Measurements from ENCODE around the gene SIRPD. TPM values are rescaled to one million over a fixed set of nuclear protein-coding genes. Genes with fewer than 3 reads are reported as not detected.
A peak's percentile ranks its signal among the peaks of the same experiment; 100 is the strongest.

SIRPD gene
- total RNA-seq, 1 donor from 2014 or later = not detected

- TF ChIP-seq, protein P1, sequence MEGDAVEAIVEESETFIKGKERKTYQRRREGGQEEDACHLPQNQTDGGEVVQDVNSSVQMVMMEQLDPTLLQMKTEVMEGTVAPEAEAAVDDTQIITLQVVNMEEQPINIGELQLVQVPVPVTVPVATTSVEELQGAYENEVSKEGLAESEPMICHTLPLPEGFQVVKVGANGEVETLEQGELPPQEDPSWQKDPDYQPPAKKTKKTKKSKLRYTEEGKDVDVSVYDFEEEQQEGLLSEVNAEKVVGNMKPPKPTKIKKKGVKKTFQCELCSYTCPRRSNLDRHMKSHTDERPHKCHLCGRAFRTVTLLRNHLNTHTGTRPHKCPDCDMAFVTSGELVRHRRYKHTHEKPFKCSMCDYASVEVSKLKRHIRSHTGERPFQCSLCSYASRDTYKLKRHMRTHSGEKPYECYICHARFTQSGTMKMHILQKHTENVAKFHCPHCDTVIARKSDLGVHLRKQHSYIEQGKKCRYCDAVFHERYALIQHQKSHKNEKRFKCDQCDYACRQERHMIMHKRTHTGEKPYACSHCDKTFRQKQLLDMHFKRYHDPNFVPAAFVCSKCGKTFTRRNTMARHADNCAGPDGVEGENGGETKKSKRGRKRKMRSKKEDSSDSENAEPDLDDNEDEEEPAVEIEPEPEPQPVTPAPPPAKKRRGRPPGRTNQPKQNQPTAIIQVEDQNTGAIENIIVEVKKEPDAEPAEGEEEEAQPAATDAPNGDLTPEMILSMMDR (IDR thresholded peaks at IDR 0.05) = no peak
Measured at GRCh38 chr20:1536893-1537730, 20.4 kb downstream of the SIRPD start.

DNA sequence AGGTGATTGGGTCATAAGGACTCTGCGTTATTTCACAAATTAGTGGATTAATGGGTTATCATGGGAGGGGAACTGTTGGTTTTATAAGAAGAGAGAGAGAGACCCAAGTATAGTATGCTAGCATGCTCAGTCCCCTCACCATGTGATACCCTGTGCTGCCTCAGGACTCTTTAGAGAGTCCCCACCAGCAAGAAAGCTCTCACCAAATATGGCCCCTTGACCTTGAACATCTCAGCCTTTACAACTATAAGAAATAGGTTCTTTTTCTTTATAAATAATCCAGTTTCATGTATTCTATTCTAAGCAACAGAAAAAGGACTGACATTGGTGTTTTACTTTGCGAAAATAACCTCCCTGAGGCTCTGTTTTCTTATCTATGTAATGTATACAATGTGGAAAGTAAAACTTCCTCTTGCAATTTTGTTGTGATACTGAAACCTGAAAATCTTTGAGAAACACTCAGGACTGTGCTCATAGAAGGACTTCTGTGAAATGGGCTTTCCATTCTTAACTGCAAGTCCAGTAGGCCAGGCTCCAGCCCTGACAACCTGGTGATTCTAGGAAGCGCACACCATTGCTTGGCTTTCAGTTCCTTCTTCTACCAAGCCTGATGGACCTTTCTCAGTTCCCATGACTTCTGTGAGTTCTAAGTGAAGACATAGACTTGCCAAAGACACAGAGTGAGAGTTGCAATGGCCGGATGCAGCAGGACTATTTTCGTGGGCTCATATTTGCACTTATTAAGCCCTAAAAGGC lies 21.9 kb downstream of the SIRPD start:
- no peak for DNase-seq (ENCODE audit: low spot score in 2 of 2)
- no peak overlapping the region for H3K4me3 ChIP-seq
- no peaks in the 10 kb centered on the region for H3K4me1 ChIP-seq
- no peaks in the 10 kb centered on the region for H3K9me3 ChIP-seq
- H3K27ac ChIP-seq = no peak overlapping the region
- TF ChIP-seq, protein P1 (IDR thresholded peaks at IDR 0.05) = no peak
- intact Hi-C loops (cut with DNase I) = no loop called here
- H3K36me3 ChIP-seq = no peaks in the 10 kb centered on the region
- H3K27me3 ChIP-seq = no peaks in the 10 kb centered on the region

More at GRCh38 chr20:1536893-1537730, 20.4 kb downstream of the SIRPD start:
- no peak for DNase-seq (ENCODE audit: low spot score in 2 of 2)
- Histone ChIP-seq H3K4me3 (no peak overlapping the region), H3K27me3 (no peaks in the 10 kb centered on the region), H3K9me3 (no peaks in the 10 kb centered on the region), H3K27ac (peak overlapping the region; percentile 14 to 33), H3K36me3 (no peaks in the 10 kb centered on the region), H3K4me1 (no peaks in the 10 kb centered on the region)
- intact Hi-C loops (cut with DNase I) = no loop called here

DNA sequence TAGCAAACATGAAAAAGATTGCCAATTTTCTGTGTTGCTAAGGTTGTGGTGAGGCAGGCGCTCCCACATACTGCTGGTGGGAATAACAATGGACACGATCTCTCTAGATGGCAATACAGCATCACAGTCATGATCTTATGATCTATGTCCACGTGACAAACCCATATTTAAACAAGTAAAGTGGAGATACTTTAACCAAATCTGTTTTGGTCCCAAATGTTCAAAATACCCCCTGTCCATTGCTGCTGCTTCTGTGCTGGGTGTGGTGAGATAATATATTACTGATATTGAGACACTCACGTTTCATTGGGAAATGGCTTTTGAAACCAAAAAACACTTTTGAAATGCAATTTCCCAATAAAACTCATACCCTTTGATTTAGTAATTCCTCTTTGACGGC lies 23.0 kb downstream of the SIRPD start:
- H3K36me3 ChIP-seq = no peaks in the 10 kb centered on the region
- TF ChIP-seq, protein P1 (IDR thresholded peaks at IDR 0.05) = no peak
- no peak overlapping the region for H3K27ac ChIP-seq
- no peaks in the 10 kb centered on the region for H3K4me1 ChIP-seq
- H3K27me3 ChIP-seq = no peaks in the 10 kb centered on the region
- no peaks in the 10 kb centered on the region for H3K9me3 ChIP-seq
- H3K4me3 ChIP-seq = no peak overlapping the region
- no peak for DNase-seq (ENCODE audit: low spot score in 2 of 2)
- intact Hi-C loops (cut with DNase I) = no loop called here

GRCh38 chr20:1533059-1533458 lies 24.4 kb downstream of the SIRPD start:
- Histone ChIP-seq H3K9me3 (no peaks in the 10 kb centered on the region), H3K4me3 (no peak overlapping the region), H3K4me1 (no peaks in the 10 kb centered on the region), H3K27me3 (no peaks in the 10 kb centered on the region), H3K36me3 (no peaks in the 10 kb centered on the region), H3K27ac (no peak overlapping the region)
- DNase-seq (ENCODE audit: low spot score in 2 of 2) = no peak
- intact Hi-C loops (cut with DNase I) = no loop called here
- TF ChIP-seq, protein P1 (IDR thresholded peaks at IDR 0.05) = no peak

- Histone ChIP-seq H3K27me3 (no peaks in the 10 kb centered on the region), H3K9me3 (no peaks in the 10 kb centered on the region), H3K4me1 (no peaks in the 10 kb centered on the region), H3K27ac (no peak overlapping the region), H3K36me3 (no peaks in the 10 kb centered on the region), H3K4me3 (no peak overlapping the region)
- TF ChIP-seq, protein P1 (IDR thresholded peaks at IDR 0.05) = no peak
- DNase-seq (ENCODE audit: low spot score in 2 of 2) = no peak
- intact Hi-C loops (cut with DNase I) = no loop called here
Measured at GRCh38 chr20:1528811-1529210, 28.7 kb downstream of the SIRPD start.

Measured in ascending aorta (tissue), 2 donors.